ENCODE results near the gene PDRG1. TPM values are rescaled to one million over a fixed set of nuclear protein-coding genes. Genes with fewer than 3 reads are reported as not detected.

PDRG1 gene
- total and polyA plus RNA-seq, 2 donors (not counting 3 experiments of a cell fraction or from before 2014, with no cell fraction given), result 14.6 to 17.0 TPM

DNA sequence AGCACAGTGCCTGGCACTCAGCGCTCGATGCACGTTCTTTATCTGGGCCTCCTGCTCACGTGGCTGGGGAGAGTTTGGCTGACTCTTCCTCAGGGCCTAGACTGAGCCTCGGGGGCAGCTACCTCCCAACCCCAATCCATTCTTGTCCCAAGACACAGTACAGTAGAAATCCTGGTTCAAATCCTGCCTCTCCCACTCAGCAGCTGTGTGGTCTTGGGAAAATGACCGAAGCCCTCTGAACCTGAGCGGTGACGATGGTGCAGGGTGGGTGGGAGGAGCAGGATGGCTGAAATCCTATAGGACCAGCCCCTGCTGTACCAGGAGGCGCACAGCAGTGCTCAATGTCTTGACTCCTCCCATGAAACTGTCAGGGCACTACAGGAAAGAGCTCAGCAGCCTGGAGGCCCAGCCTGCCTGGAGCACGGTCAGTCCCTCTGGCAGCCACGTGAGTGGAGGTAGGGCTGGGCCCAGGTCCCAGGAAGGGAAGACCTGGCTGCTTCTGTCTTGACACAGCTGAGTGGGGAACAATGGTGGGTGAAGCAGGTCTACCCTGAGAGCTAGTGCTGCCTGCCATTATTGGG, 31.5 kb downstream of the PDRG1 start:
- no TSS peak for BruUV-seq (replicated peaks)
- no peak overlapping the region for H3K27ac ChIP-seq (ENCODE audit: insufficient read depth, low read depth, low read length)
- no peaks in the 10 kb centered on the region for H3K36me3 ChIP-seq (ENCODE audit: control insufficient read depth in 2 of 2, extremely low read depth in 1 of 2, insufficient read depth in 2 of 2, low read length in 2 of 2)
- H3K9me3 ChIP-seq (replicated peaks; ENCODE audit: control insufficient read depth, insufficient read depth, low read length), result no peaks in the 10 kb centered on the region
- no peaks in the 10 kb centered on the region for H4K20me1 ChIP-seq (replicated peaks; ENCODE audit: control insufficient read depth, extremely low read depth, insufficient read depth, low read length)
- no peaks in the 10 kb centered on the region for H3K79me2 ChIP-seq (ENCODE audit: control insufficient read depth, insufficient read depth, low read length)
- intact Hi-C loops (cut with micrococcal nuclease), result no loop called here
- H3K27me3 ChIP-seq (ENCODE audit: control insufficient read depth in 2 of 2, insufficient read depth in 2 of 2, low read length in 2 of 2), result peaks cover 0 to 6% of the 10 kb centered on the region in 2 experiments
- H3K4me2 ChIP-seq (ENCODE audit: insufficient read depth, low read length), result no peak overlapping the region
- ChIA-PET CTCF (no interaction called here), POLR2A (no interaction called here)
- H2AFZ ChIP-seq (ENCODE audit: low read depth, low read length), result no peak overlapping the region
- no peak overlapping the region for H3K4me3 ChIP-seq (replicated peaks in 1 of 3; ENCODE audit: insufficient read depth in 1 of 3, low read depth in 1 of 3, low read length in 3 of 3)
- H3K9me1 ChIP-seq (replicated peaks; ENCODE audit: control insufficient read depth, extremely low read depth, insufficient read depth, low read length), result no peaks in the 10 kb centered on the region
- no peak for TF ChIP-seq GATA2 (IDR thresholded peaks at IDR 0.05; ENCODE audit: insufficient read depth, insufficient read length, low read depth, low read length)
- TF ChIP-seq POLR2AphosphoS5 (IDR thresholded peaks at IDR 0.05; ENCODE audit: insufficient read depth, low read depth, low read length), result no peak
- TF ChIP-seq EZH2 (IDR thresholded peaks at IDR 0.05; ENCODE audit: borderline replicate concordance, low read depth, low read length, severe bottlenecking), result no peak
- no peak overlapping the region for H3K9ac ChIP-seq (replicated peaks; ENCODE audit: extremely low read depth, insufficient read depth, low read length)
- dilution Hi-C loops (cut with MboI; ENCODE audit: extremely low pct_ligation_motif_present, low sequenced_read_pairs), result no loop called here
- no peaks in the 10 kb centered on the region for H3K4me1 ChIP-seq (ENCODE audit: control insufficient read depth, extremely low read depth, insufficient read depth, low read length)
- DNase-seq (ENCODE audit: low read depth, low spot score) (no peak), FAIRE-seq (no peak)

DNA sequence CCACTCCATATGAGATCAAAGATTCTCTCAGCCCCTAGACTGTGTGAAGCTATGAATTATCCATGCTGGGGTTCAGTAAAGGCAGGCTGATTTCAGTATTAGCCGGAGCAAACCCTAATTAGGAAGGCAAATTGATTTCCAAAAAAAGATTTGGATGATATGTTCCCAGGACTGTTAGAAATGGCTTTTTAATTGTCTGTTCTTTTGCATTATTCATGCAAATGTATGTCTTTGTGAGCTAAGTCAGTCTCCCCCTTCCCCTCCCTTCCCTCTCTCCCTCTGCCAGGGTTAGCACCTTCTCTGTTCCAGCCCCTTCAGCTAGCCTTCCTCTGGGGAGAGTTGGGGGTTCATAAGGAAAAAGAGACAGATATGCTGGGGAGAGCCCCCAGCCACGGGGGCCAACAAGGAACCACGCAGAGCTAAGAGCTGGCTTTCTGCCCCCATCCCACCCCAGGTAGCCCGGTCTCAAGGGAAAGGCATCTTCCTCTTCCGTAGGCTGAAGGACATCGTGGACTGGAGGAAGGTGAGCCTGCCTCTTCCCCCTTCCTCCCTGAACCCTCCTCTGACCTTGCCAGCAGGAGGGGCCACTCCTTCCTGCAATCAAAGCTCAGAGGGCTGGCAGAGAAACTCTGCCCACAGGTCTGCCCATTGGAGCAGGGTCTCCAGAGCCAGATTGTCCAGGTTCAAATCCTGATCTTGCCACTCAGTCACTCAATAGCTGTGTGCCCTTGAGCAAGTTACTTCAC, 32.3 kb downstream of the PDRG1 start:
- dilution Hi-C loops (cut with MboI; ENCODE audit: extremely low pct_ligation_motif_present, low sequenced_read_pairs), result no loop called here
- DNase-seq (ENCODE audit: low read depth, low spot score) (no peak), FAIRE-seq (no peak)
- no peak overlapping the region for H3K9ac ChIP-seq (replicated peaks; ENCODE audit: extremely low read depth, insufficient read depth, low read length)
- H2AFZ ChIP-seq (ENCODE audit: low read depth, low read length), result no peak overlapping the region
- intact Hi-C loops (cut with micrococcal nuclease), result no loop called here
- no peaks in the 10 kb centered on the region for H3K36me3 ChIP-seq (ENCODE audit: control insufficient read depth in 2 of 2, extremely low read depth in 1 of 2, insufficient read depth in 2 of 2, low read length in 2 of 2)
- no peaks in the 10 kb centered on the region for H3K79me2 ChIP-seq (ENCODE audit: control insufficient read depth, insufficient read depth, low read length)
- no peak overlapping the region for H3K4me3 ChIP-seq (replicated peaks in 1 of 3; ENCODE audit: insufficient read depth in 1 of 3, low read depth in 1 of 3, low read length in 3 of 3)
- ChIA-PET POLR2A (no interaction called here), CTCF (interaction anchor here (0.7 kb wide), 1 partner anchor 10 kb away, joined by 3 read pairs; no protein-coding TSS in a partner anchor)
- no peak overlapping the region for H3K4me2 ChIP-seq (ENCODE audit: insufficient read depth, low read length)
- H3K9me3 ChIP-seq (replicated peaks; ENCODE audit: control insufficient read depth, insufficient read depth, low read length), result no peaks in the 10 kb centered on the region
- no peaks in the 10 kb centered on the region for H4K20me1 ChIP-seq (replicated peaks; ENCODE audit: control insufficient read depth, extremely low read depth, insufficient read depth, low read length)
- H3K27ac ChIP-seq (ENCODE audit: insufficient read depth, low read depth, low read length), result no peak overlapping the region
- no peaks in the 10 kb centered on the region for H3K9me1 ChIP-seq (replicated peaks; ENCODE audit: control insufficient read depth, extremely low read depth, insufficient read depth, low read length)
- H3K4me1 ChIP-seq (ENCODE audit: control insufficient read depth, extremely low read depth, insufficient read depth, low read length), result no peaks in the 10 kb centered on the region
- H3K27me3 ChIP-seq (ENCODE audit: control insufficient read depth in 2 of 2, insufficient read depth in 2 of 2, low read length in 2 of 2), result peaks cover 0 to 6% of the 10 kb centered on the region in 2 experiments
- no peak for TF ChIP-seq POLR2AphosphoS5 (IDR thresholded peaks at IDR 0.05; ENCODE audit: insufficient read depth, low read depth, low read length)
- TF ChIP-seq, protein P1, sequence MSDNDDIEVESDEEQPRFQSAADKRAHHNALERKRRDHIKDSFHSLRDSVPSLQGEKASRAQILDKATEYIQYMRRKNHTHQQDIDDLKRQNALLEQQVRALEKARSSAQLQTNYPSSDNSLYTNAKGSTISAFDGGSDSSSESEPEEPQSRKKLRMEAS (IDR thresholded peaks at IDR 0.05; ENCODE audit: insufficient read depth, insufficient read length), result no peak
- TF ChIP-seq POLR2A (IDR thresholded peaks at IDR 0.05; ENCODE audit: low read depth, low read length), result no peak
- TF ChIP-seq, protein P2, sequence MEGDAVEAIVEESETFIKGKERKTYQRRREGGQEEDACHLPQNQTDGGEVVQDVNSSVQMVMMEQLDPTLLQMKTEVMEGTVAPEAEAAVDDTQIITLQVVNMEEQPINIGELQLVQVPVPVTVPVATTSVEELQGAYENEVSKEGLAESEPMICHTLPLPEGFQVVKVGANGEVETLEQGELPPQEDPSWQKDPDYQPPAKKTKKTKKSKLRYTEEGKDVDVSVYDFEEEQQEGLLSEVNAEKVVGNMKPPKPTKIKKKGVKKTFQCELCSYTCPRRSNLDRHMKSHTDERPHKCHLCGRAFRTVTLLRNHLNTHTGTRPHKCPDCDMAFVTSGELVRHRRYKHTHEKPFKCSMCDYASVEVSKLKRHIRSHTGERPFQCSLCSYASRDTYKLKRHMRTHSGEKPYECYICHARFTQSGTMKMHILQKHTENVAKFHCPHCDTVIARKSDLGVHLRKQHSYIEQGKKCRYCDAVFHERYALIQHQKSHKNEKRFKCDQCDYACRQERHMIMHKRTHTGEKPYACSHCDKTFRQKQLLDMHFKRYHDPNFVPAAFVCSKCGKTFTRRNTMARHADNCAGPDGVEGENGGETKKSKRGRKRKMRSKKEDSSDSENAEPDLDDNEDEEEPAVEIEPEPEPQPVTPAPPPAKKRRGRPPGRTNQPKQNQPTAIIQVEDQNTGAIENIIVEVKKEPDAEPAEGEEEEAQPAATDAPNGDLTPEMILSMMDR (IDR thresholded peaks at IDR 0.05; ENCODE audit: extremely low read depth in 1 of 2, insufficient read depth in 1 of 2, low read depth in 1 of 2, low read length in 2 of 2), result no peak
- no TSS peak for BruUV-seq (replicated peaks)
